Measurements from ENCODE around the gene POLE.

Gene POLE, protein sequence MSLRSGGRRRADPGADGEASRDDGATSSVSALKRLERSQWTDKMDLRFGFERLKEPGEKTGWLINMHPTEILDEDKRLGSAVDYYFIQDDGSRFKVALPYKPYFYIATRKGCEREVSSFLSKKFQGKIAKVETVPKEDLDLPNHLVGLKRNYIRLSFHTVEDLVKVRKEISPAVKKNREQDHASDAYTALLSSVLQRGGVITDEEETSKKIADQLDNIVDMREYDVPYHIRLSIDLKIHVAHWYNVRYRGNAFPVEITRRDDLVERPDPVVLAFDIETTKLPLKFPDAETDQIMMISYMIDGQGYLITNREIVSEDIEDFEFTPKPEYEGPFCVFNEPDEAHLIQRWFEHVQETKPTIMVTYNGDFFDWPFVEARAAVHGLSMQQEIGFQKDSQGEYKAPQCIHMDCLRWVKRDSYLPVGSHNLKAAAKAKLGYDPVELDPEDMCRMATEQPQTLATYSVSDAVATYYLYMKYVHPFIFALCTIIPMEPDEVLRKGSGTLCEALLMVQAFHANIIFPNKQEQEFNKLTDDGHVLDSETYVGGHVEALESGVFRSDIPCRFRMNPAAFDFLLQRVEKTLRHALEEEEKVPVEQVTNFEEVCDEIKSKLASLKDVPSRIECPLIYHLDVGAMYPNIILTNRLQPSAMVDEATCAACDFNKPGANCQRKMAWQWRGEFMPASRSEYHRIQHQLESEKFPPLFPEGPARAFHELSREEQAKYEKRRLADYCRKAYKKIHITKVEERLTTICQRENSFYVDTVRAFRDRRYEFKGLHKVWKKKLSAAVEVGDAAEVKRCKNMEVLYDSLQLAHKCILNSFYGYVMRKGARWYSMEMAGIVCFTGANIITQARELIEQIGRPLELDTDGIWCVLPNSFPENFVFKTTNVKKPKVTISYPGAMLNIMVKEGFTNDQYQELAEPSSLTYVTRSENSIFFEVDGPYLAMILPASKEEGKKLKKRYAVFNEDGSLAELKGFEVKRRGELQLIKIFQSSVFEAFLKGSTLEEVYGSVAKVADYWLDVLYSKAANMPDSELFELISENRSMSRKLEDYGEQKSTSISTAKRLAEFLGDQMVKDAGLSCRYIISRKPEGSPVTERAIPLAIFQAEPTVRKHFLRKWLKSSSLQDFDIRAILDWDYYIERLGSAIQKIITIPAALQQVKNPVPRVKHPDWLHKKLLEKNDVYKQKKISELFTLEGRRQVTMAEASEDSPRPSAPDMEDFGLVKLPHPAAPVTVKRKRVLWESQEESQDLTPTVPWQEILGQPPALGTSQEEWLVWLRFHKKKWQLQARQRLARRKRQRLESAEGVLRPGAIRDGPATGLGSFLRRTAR (N-terminal part only)

DNA sequence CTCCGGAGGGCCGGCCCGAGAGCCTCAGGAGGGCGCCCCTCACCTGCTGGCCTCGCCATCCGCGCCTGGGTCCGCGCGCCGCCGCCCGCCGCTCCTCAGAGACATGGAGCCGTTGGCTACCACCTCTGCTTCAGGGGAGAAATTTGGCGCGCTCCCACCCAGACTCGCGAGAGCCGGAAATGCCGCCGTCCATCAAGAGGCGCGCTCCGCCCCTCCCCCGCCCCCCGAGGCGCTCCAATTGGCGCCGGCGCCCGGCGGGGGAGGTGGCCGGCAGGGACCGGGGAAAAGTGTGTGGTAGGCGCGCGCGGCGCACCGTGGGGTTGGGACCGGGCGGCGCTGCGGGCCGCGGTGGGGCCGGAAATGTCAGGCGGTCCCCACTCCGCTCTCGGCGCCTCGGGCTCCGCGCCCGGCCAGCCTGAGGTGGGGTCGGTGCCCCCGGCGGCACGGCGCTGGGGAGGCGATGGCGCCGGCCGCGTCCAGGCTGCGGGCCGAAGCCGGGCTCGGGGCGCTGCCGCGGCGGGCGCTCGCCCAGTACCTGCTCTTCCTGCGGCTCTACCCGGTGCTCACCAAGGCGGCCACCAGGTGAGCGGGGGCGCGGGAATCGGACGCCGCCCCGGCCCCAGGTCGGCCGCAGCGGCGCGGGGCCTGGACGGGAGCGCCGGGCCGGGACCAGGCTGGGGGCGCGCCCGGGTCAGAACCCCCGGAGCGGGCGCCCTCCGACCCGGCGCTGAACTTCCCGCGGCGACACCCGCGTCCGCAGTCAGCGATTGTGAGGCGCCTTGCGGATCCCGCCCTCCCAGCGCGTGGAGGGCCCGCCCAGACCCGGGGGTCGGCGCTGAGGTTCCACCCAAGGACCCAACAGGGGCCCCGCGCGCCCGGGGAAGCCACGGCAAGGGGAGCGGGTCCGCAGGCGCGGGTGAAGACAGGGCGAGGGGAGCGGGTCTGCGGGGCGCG lies at the start of gene POLE, which contains the start of gene PXMP2:
TSS of gene POLE (minus strand) at position 132 of the 954 bp plus-strand sequence. CDS start at position 105, 27 bp downstream.
TSS of gene PXMP2 (plus strand) at position 377 of the 954 bp plus-strand sequence. CDS start at position 461, 84 bp downstream.
- peak; percentile 95 for DNase-seq (ENCODE audit: low read depth)

DNA sequence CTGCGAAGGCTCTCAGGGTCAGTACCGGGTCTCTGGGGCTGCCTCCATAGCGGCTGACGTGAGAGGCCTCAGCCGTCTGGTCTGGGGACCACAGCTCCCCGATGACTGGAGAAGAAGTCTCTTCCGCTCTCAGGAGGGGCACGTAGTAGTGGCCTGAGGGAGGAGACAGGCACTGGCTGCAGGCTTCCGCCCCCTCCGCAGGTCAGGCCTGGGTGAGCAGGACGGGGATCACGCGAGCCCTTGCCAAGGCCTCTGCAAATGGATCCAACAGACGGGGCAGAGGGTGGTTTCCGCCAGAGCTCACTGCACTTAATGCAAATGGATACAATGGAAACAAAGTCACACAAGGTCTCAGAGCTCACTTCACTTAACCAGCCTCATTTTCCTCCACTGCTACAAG lies 49.8 kb upstream of the POLE start:
- no peak for DNase-seq (ENCODE audit: low read depth)

DNA sequence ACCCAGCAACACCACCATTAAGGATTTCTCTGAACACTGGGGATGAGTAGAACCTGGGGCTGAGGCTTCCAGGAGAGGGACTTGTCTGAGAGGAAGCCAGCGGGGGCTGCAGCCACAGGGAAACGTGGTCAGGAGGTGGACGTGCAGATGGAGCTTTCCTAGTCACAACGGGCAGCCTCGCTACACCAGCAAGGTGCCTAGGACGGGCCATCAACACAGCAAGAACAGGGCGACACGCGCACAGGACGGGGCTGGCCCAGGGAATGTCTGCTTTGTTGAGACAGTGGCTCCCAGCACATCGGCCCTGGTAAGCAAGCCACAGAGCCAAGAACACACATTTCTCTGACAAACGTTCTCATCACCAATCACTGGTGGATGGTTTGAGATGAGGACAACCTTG lies 49.2 kb upstream of the POLE start:
- DNase-seq (ENCODE audit: low read depth), result no peak

DNA sequence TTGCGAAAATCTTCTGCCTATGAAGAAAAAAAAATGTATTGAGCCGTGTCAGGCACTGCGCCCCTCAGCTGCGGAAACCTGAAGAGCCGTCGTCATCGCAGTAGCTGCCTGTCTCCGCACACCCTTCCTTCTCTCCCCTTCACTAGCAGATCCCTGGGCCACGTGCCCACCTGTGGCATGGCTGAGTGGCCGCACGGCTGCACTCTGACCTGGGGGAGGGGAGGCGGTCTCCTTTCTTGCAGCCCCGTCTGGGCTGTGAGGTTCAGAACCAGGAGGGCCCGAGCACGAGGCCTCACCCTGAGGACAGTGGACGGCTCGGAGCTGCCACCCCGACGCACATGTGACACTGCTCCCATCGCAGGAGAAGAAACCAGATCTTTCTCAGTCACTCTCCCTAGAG lies 48.4 kb upstream of the POLE start:
- no peak for DNase-seq (ENCODE audit: low read depth)

DNA sequence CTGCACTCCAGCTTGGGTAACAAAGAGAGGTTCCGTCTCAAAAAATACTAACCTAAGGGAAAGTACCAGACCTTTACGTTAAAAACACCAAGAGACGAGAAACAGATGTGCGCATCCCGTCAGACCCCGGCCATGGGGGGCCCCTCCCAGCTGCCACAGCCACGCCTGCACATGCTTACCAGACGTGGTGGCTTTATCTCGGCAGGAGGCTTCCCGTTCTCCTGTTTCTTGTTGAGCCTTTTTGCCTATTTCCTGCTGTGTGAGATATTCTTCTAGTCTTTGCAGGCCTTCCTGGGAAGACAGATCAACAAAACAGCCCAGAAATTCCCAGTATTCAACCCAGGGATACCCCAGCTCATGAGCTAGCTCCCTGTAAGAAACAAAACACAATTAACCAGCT lies 47.1 kb upstream of the POLE start:
- no peak for DNase-seq (ENCODE audit: low read depth)

DNA sequence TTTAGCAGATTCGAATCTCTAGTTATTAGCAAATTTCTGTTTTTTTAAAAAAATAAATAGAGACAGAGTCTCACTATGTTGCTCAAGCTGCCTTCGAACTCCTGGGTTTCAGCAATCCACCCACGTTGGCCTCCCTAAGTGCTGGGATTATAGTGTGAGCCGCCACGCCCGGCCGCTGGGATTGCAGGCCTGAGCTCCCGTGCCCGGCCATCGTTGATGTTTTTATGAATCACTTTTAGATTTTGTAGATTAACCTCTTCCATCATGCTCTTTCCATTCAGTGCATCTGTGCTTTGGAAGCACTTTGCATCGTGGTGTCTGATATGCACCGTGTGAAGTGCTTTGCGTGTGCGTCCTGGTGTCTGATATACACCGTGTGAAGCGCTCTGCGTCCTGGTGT lies 44.4 kb upstream of the POLE start:
- no peak for DNase-seq (ENCODE audit: low read depth)

DNA sequence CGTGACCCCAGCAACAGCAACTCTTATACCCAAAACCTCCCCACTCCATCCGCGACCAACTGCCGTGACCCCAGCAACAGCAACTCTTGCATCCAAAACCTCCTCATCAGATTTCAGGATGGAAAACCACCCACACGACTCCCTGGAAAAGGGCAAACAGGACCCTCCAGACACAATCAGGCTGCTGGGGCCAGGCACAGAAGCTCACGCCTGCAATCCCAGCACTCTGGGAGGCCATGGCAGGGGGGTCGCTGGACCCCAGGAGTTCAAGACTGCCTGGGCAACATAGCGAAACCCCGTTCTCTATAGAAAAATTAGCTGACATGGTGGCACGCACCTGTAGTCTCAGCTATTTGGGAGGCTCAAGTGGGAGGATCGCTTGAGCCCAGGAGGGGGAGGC lies 43.2 kb upstream of the POLE start:
- no peak for DNase-seq (ENCODE audit: low read depth)

DNA sequence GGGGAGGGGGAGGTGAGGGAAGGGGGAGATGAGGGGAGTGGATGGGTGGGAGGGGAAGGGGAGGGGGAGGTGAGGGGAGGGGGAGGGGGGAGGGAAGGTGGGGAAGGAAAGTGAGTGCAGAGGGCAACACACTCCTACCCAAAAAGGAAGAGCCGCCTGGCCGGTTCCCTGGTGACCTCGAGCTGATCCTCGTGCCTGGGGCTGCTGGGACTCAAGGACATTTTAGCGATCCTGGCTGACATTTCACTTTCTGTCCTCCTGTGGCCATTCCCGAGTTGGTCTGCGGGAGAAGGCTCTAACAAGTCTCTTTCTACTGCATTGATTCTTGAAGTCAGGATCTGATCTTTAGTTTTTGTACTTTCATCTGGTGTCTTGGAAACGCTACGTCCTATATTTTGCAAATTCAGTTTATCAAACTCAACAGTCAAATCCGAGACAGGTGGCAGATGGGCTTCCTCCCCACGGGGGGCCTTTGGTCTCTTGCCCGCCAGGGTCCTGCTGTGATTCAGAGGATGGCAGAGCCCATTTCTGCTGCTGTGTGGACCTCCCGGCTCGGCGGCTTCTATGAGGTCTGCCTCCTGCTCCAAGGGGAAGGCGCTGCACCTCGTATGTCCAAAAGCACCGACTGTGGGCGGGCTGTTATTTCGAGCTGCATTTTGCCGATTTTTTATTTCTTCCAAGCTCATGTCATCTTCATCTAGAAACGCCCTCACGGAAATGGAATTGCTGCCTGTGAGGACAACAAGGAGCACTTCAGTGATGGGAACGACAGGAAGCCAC lies 42.6 kb upstream of the POLE start:
- no peak for DNase-seq (ENCODE audit: low read depth)

DNA sequence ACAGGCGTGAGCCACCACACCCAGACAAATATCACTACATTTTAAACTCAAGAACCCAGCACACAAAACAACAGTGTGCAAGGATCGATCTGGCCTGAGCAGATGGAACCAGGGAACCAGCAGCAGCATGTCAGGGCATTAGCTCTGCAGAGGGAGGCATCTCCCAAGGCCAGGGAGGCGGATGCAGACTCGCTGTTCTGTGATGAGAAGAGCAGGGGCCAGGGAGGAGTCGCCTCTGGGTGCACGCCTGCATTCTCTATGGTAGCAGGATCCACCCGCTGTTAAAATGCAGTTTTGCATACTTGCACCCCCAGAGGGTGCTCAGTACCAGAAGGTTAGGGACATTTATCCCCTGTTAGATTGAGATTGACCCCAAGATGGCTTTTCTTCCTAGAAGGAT lies 41.4 kb upstream of the POLE start:
- no peak for DNase-seq (ENCODE audit: low read depth)

DNA sequence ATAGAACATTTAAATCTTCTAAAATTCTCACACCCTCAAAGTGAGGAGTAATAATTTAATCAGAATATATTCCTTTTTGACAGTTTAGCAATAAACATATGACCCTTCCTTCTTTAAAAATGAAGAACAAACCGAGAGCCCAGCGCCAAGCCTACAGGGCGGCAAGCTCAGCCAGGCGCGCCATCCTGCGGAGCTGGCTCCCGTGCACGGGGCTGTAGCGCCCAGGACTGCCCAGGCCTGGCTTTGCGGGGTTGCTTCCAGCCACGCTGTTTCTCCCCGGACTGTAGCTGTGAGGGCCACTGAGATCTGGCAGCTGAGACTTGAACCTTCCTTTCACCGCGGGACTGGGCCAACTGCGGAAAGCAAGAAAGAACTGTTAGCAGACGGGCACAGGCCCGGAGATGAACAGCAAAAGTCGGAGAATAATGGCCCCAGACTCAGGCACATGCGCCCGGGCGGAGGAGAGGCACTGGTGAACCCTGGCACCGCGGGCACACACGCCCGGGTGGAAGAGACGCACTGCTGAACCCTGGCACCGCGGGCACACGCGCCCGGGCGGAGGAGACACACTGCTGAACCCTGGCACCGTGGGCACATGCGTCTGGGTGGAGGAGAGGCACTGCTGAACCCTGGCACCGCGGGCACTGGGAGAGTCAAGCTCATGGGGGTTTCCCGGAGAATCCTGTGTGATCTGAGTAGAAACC lies 40.1 kb upstream of the POLE start:
- DNase-seq (ENCODE audit: low read depth), result no peak

DNA sequence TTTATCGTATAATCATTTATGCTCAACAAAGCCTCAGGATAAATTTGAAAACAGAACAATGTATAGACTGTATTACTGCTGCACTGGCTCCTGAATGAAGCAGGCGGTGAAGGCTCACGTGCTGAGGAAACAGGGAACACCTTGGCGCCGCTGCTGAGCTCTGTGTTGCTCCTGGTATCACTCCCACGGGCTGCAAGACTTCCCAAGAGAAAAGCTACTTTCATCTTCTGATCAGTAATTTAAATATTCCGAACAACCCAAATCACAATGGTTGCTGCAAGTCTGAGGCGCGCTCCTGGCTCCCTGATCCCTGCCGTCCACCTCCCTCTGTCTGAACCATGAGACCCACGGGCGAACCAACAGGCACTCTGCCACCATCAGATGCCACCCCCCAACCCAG lies 39.2 kb upstream of the POLE start:
- DNase-seq (ENCODE audit: low read depth), result no peak

DNA sequence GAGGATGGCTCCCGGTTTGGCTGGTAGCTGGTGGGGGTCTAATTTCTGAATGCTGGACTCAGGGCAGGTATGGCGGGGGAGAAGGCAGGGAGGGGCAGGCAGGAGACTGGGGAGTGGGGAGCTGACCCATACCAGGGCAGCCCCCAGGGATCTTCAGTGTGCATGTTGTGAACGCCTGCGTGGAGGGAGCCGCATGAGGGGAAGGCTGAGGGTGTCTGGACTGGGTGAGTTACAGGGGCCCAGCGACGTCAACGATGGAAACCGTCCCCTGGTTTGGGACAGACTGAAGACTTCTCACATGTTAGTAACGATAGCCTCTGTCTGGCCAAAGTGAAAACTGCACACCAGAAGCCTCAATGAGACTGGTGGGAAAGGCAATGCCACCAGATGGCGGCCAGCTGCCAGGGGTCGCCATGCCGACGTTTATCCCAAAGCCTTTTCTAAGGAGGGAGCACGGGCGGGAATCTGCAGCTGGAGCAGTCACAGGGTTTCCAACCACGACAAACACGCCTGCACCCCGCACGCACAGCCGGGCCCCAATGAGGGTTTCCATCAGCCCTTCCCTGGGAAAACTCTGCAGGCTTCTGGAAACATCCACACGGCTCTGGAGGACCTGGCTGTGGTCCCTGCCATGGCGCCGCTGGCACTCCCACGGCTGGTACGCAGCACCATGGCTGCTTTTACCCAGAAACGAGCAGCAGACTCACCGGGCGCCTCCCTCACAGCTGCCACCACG lies 37.5 kb upstream of the POLE start:
- no peak for DNase-seq (ENCODE audit: low read depth)

DNA sequence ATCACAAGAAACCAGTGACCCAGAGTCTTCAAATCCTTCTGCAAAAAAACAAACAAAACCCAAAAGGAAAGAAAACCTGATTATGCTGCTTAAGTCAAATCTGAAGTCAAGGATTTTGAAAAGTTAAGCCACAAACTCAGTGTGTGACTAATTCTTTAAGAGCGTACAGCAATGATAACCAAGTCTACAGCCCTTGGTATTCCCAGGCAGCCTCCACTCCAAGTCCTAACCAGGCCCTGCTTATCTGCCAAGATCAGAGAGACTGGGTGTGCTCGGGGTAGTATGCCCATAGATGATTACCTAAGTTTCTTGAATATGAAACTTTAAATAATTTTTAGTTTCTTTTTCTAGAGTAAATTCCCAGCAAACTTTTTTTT lies 36.6 kb upstream of the POLE start:
- DNase-seq (ENCODE audit: low read depth), result no peak

DNA sequence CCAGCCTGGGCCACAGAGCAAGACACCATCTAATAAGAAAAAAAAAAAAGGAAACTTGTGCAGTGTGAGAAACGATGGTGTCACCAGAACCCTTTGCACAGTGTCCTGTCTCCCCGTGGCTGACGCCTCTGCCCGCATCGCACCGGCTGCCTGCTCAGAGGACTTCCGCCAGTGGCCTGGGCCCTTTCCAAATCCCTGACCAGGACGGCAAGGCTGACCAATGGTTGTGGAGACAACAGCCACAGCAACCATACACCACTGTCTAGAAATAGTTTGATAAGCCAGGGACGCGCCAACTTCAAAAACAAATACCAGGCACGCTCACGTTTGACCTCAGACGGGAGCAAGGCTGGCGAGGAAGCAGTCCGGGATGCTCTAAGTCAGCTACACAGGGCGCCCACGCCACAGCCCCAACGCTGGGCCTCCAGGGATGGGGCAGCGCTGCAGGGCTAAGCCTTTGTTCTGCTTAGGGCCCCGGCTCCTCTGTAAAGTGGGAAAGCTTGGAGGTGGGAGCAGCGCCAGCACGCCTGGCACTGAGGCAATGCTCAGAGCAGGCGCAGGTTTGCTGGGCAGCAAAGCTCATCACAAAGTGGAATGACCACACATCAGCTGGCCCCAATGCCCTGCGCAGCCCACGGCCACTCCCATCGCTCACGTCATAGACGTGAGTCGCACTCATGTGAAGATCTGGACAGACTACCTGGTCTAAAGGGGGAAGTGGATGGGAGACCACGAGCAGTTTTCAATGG lies 36.0 kb upstream of the POLE start:
- no peak for DNase-seq (ENCODE audit: low read depth)

DNA sequence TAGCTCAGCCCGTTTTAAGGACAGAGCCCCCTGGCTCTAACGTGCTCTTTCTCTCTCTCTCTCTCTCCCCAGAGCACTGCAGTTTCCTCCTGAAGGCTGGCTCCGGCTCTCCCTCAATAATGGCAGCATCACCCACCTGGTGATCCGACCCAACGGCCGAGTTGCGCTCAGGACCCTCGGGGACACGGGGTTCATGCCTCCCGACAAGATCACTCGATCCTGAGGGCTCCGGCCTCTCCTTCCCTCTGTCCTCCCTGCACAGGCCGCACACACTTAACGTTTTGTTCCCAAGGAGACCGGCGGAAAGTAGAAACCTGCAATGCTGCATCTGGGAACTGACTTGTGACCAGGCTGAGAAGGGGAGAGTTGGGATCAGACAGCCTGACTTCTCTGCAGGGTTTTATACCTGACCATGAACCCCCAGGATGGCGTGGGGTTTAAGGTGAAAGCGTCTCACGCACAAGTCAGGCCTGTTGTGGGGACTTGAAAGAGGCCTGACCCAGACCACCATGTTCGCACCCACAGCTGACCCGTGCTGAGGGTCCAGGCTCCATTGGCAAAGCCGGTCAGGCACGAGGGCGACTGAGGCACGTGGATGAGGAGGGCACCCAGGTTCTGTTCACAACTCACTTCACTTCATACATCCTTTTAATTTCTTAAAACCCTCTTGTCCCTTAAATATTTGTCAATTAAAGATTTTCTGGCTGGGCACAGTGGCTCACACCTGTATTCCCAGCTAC lies 33.6 kb upstream of the POLE start:
- no peak for DNase-seq (ENCODE audit: low read depth)

DNA sequence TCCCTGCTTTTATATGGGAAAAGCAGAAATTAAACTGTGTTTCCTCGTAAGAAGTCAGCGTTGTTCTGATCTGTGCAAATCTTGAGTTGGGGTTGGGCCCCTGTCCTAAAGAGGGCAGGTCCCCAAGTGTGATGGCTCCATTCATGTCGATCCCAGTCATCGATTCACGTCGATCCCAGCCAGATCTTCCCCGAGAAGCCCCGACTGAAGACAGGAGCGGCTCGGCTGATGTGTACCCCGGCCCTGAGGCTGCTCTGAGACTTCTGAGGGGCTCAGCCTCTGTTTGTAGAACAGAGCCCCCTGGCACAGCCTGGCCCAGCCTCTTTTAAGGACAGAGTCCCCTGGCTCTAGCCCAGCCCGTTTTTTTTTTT lies 32.8 kb upstream of the POLE start:
- no peak for DNase-seq (ENCODE audit: low read depth)

DNA sequence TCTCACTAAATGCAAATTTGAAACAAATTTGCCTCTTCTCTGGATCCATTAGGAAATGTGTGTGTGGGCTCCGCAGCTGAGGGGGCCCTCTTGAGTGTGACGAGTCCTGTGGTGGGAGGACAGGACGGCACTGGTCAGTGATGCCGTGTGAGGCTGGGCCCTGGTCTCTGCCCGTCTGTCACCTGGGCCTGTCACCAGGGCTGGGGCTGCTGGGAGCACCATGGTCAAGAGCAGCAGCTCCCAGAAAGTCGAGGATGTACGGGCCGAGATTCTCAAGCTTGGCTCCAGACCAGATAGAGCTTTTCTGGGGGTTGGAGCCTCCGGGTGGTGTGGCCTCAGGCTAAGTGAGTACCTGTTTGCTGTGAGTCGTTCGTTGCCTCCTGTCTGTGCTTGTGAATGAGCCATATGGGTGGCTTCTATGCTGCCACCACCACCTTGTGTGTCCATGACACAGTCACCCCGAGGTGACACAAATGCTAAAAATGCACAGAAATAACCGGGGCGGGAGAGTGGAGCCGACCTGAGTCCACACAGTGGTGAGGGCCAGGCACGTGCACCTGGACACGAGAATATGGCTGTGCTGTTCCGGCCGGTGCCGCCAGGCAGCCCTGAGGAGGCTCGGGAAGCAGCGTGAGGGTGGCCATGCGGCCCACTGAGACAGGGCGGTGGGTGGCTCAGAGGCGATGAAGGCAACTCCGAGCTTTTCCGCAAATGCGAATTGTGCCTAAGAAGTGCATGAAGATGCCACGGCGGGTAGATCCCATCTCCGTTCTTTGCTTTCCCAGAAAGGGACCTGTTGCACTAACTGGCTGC lies 32.2 kb upstream of the POLE start:
- DNase-seq (ENCODE audit: low read depth), result no peak

All from activated gamma-delta T cell treated with anti-CD3 and anti-CD28 coated beads, Interleukin-2, amount 50 U/mL, for 16 hours (primary cell).